Spinal cord (tissue), 10 donors: ENCODE data around the gene TEX44. TPM values are rescaled to one million over a fixed set of nuclear protein-coding genes. Genes with fewer than 3 reads are reported as not detected.
"Not testable (repeated sequence)": the region's sequence is repeated elsewhere in the genome, so short reads cannot be mapped to it uniquely, and the experiment has no call there.

Experiments used
- DNase-seq, 6 donors: peaks; one replicate each; pipeline versions ENCODE4 v3.0.0 to v3.0.0-alpha.2; 2013 to 2015; ENCODE audit warnings: low spot score in 6 of 6, low read depth in 4 of 6
- H3K27ac ChIP-seq: one replicate; pipeline ENCODE4 v1.5.1; 2013; ENCODE audit warnings: low read depth, low read length, control low read depth
- H3K27me3 ChIP-seq: one replicate; pipeline ENCODE4 v1.6.1; 2013; ENCODE audit warnings: low read length; ENCODE audit not compliant: control insufficient read depth, insufficient read depth
- H3K36me3 ChIP-seq: one replicate; pipeline ENCODE4 v1.6.1; 2013; ENCODE audit warnings: low read length; ENCODE audit not compliant: control insufficient read depth, insufficient read depth
- H3K4me1 ChIP-seq: one replicate; pipeline ENCODE4 v1.6.1; 2013; ENCODE audit warnings: low read length; ENCODE audit not compliant: control insufficient read depth, insufficient read depth
- H3K4me3 ChIP-seq: one replicate; pipeline ENCODE4 v1.5.1; 2013; ENCODE audit warnings: low read depth, low read length, control low read depth
- H3K9me3 ChIP-seq: one replicate; pipeline ENCODE4 v1.6.1; 2013; ENCODE audit warnings: low read length; ENCODE audit not compliant: control insufficient read depth, insufficient read depth
- WGBS: methylation state at CpG from one replicate; pipeline ENCODE4 v1.1.5; 2013; ENCODE audit warnings: missing lambda C conversion rate; ENCODE audit not compliant: insufficient coverage; 5-methylcytosine and 5-hydroxymethylcytosine counted together
- polyA plus RNA-seq, 2 donors: library from polyadenylated mRNA; unstranded; fragments of 120-200 nt; gene quantifications; one replicate each; pipeline ENCODE4 v1.2.1, GENCODE V29; 2013; ENCODE audit not compliant: insufficient read length in 2 of 2
- total RNA-seq, 2 donors: library from RNA; depleted of rRNA in 1 of 2; stranded (reverse); fragments of 120-200 nt in 1 of 2; fragments of >200 nt in 1 of 2; gene quantifications; one replicate each; pipeline versions ENCODE4 v1.2.3 to v1.2.4, GENCODE V29; 2013 to 2014
- donor health status: healthy.

Gene TEX44
- total and polyA plus RNA-seq, 4 donors, result not detected

- not testable (repeated sequence) for DNase-seq, H3K4me3 ChIP-seq, H3K27ac ChIP-seq, H3K27me3 ChIP-seq, H3K36me3 ChIP-seq, H3K4me1 ChIP-seq, H3K9me3 ChIP-seq
- WGBS, result no CpG with 5 or more reads among the region's 1 CpG
Observed at GRCh38 chr2:231587744-231588143, 4.9 kb upstream of the TEX44 start.

- no peak overlapping the region for H3K27ac ChIP-seq
- H3K27me3 ChIP-seq, result no peaks in the 10 kb centered on the region
- no peak for DNase-seq
- H3K4me1 ChIP-seq, result no peaks in the 10 kb centered on the region
- H3K36me3 ChIP-seq, result no peaks in the 10 kb centered on the region
- H3K9me3 ChIP-seq, result no peaks in the 10 kb centered on the region
- 87% methylated on average over 5 of the region's 7 CpGs for WGBS
- no peak overlapping the region for H3K4me3 ChIP-seq
Observed at GRCh38 chr2:231589656-231590055, 3.0 kb upstream of the TEX44 start.

- H3K36me3 ChIP-seq, result no peaks in the 10 kb centered on the region
- WGBS, result 57% methylated on average over 5 of the region's 6 CpGs
- no peak overlapping the region for H3K27ac ChIP-seq
- no peaks in the 10 kb centered on the region for H3K27me3 ChIP-seq
- H3K9me3 ChIP-seq, result no peaks in the 10 kb centered on the region
- no peaks in the 10 kb centered on the region for H3K4me1 ChIP-seq
- H3K4me3 ChIP-seq, result no peak overlapping the region
- no peak for DNase-seq
Observed at GRCh38 chr2:231590614-231591013, 2.0 kb upstream of the TEX44 start.

GRCh38 chr2:231593666-231594065 is 1.0 kb downstream of the TEX44 start:
- 92% methylated on average over 16 of the region's 16 CpGs for WGBS

GRCh38 chr2:231597014-231597611 is 4.4 kb downstream of the TEX44 start:
- H3K27ac ChIP-seq, result no peak overlapping the region
- peak in 1 of 6 donors; percentile 48 for DNase-seq
- no peaks in the 10 kb centered on the region for H3K9me3 ChIP-seq
- H3K36me3 ChIP-seq, result no peaks in the 10 kb centered on the region
- H3K4me1 ChIP-seq, result peaks cover 20% of the 10 kb centered on the region
- 73% methylated on average over 17 of the region's 18 CpGs for WGBS
- H3K27me3 ChIP-seq, result no peaks in the 10 kb centered on the region
- H3K4me3 ChIP-seq, result no peak overlapping the region

More at GRCh38 chr2:231593666-231594065, 1.0 kb downstream of the TEX44 start:
- Histone ChIP-seq H3K27ac (no peak overlapping the region), H3K27me3 (no peaks in the 10 kb centered on the region), H3K4me3 (no peak overlapping the region), H3K36me3 (no peaks in the 10 kb centered on the region), H3K4me1 (peaks cover 12% of the 10 kb centered on the region), H3K9me3 (no peaks in the 10 kb centered on the region)
- no peak for DNase-seq

GRCh38 chr2:231597627-231598026 is 5.0 kb downstream of the TEX44 start:
- Histone ChIP-seq H3K4me1 (peaks cover 25% of the 10 kb centered on the region), H3K36me3 (no peaks in the 10 kb centered on the region), H3K4me3 (no peak overlapping the region), H3K9me3 (no peaks in the 10 kb centered on the region), H3K27ac (no peak overlapping the region), H3K27me3 (no peaks in the 10 kb centered on the region)
- no peak for DNase-seq
- WGBS, result 85% methylated on average over 7 of the region's 8 CpGs

- WGBS, result 58% methylated on average over 8 of the region's 11 CpGs
- Histone ChIP-seq H3K27me3 (no peaks in the 10 kb centered on the region), H3K9me3 (no peaks in the 10 kb centered on the region), H3K4me1 (peaks cover 53% of the 10 kb centered on the region), H3K27ac (no peak overlapping the region), H3K36me3 (no peaks in the 10 kb centered on the region), H3K4me3 (no peak overlapping the region)
- DNase-seq, result no peak
Observed at GRCh38 chr2:231600619-231601355, 8.1 kb downstream of the TEX44 start.

- 28% methylated on average over 5 of the region's 12 CpGs for WGBS
- Histone ChIP-seq H3K9me3 (no peaks in the 10 kb centered on the region), H3K4me1 (peaks cover 56% of the 10 kb centered on the region), H3K27ac (no peak overlapping the region), H3K4me3 (no peak overlapping the region), H3K36me3 (no peaks in the 10 kb centered on the region), H3K27me3 (no peaks in the 10 kb centered on the region)
- peak in 2 of 6 donors; percentile 85 to 87 for DNase-seq
Observed at GRCh38 chr2:231601356-231602229, 8.9 kb downstream of the TEX44 start.

- Histone ChIP-seq H3K36me3 (no peaks in the 10 kb centered on the region), H3K4me1 (peaks cover 46% of the 10 kb centered on the region), H3K27ac (peak overlapping the region; percentile 98), H3K4me3 (no peak overlapping the region), H3K27me3 (no peaks in the 10 kb centered on the region), H3K9me3 (no peaks in the 10 kb centered on the region)
- WGBS, result 69% methylated on average over 2 of the region's 6 CpGs
- no peak for DNase-seq
Observed at GRCh38 chr2:231602859-231603467, 10.3 kb downstream of the TEX44 start.
